GM21529 (cell line): Measurements from ENCODE around the gene IARS2.
"Not testable (repeated sequence)": the region's sequence is repeated elsewhere in the genome, so short reads cannot be mapped to it uniquely, and the experiment has no call there.

ENCODE experiments used
- ATAC-seq: cut with Tn5 transposase; IDR thresholded peaks from one replicate; pipeline ENCODE4 v1.9.1; 2021; ENCODE audit not compliant: unreplicated experiment

IARS2 gene

DNA sequence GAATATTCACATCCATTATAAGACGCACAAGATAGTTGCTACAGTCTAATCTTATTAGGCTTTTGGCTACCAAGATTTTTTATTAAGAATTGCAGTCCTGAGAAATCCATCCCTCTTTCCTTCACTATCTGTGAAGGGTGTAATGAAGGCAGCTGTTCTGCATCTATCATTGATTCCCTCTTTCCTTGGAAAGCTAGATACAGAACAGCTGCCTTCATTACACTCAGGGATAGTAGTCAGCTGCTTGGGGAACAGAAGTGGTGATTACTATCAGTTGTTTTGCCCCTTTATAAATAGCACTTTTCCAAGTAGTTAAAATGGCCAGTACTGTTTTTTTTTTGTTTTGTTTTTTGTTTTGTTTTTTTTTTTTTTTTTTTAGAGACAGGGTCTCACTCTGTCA, 70.2 kb downstream of the IARS2 start:
- no peak for ATAC-seq

DNA sequence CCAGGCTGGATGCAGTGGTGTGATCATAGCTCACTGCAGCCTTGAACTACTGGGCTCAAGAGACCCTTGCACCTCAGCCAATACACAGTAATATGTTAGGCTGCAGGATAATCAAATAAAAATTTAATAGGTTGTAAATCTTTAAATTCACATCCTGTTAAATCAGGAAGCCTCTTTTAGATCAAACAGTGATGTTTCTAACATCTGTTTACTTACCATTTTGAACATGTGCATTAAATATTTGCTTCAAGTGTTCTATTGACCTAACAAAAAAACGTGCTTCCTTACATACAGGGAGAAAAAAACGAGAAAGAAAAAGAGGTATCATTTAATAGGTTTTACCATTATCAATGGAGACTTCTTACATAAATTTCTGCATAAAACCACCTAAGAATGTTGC, 70.6 kb downstream of the IARS2 start:
- no peak for ATAC-seq

DNA sequence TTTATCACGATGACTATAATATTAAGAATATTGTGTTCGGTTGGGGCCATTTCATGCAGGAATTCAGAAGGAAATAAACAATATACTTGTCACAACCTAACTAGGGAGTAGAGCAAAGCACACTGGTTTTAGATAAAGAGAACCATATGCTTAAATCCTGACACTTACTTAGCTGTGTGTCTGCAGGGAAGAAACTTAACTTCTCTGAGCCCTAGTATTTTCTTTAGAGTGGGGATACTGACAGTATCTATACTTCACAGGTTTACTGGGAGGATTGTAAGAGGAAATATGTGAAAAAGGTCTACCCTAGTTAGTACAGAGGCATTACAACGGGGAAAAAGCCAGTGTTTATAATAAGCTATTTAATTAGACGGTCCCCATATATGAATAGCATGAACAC, 72.9 kb downstream of the IARS2 start:
- no peak for ATAC-seq

DNA sequence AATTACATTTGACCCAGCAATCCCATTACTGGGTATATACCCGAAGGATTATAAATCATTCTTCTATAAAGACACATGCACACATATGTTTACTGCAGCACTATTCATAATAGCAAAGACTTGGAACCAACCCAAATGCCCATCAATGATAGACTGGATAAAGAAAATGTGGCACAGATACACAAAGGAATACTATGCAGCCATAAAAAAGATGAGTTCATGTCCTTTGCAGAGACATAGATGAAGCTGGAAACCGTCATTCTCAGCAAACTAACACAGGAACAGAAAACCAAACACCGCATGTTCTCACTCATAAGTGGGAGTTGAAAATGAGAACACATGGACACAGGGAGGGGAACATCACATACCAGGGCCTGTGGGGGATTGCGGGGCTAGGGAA, 76.0 kb downstream of the IARS2 start:
- ATAC-seq, result not testable (repeated sequence)

DNA sequence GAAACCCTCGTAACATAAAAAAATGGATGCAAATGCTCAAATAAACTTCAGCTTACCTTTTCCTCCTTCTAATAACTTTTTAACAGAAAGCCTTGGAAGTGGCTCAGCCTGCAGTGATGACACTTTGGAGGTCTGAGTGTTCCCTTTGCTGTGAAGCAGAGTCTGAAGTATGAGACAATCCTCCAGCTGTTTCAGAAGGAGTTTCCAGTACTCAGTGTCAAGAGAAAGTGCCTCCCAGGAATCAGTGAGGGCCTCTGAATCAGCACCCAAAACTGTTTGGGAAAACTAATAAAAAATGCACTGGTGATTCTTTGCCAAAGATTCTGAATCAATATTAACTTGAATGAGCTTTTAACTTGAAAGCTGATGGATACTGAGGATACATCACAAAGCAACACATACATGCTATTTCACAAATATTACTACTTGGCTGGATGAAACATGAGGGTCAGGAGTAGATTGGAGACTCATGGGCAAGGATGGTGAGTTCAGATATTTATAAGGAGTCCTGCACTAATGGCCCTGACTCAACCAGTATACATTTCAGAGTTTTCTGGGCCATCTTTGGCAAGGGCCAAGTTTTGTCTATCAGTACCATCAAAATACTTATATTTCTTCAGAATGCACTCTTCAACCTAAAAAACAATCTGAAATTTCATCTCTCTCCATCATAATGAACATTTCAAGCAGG, 77.0 kb downstream of the IARS2 start:
- no peak for ATAC-seq

GRCh38 chr1:220176540-220176939, 82.6 kb downstream of the IARS2 start:
- no peak for ATAC-seq

DNA sequence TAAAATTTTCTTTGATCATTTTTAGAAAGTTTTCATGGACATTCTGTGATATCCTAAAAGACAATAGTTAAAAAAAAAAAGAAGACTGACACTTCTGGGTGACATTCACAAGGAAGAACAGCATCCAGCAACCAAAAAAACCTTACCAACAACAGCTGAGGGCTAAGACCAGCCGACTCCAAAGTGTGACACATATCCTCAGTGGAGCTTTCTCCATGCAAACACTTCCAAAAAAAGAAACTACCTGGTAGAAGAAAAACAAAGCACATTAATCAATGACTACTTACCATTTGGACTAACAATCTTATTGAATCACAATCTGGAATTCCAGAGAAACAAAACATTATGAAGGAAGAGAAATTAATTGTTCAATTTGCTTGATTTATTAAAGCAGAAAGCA, 88.2 kb downstream of the IARS2 start:
- ATAC-seq, result no peak

DNA sequence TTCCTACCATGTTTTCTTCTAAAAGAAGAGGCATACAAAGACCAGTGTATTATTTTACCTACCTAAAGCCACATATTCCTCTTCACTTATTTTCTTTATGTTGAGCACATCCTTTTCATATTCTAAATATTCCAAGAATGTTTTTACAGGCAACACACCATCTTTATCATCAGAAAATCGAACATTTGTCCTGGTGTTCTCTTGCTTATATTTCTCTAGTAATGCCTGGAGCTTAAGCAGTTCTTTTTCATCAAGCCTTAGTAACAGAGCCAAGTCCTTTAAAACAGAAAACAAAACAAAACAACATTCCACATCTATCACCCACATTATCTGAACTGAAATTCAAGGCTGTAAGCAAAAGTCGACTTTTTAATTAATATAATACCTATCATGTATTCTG, 88.7 kb downstream of the IARS2 start:
- ATAC-seq, result no peak

- no peak for ATAC-seq
Measured at GRCh38 chr1:220184506-220184905, 90.6 kb downstream of the IARS2 start.

DNA sequence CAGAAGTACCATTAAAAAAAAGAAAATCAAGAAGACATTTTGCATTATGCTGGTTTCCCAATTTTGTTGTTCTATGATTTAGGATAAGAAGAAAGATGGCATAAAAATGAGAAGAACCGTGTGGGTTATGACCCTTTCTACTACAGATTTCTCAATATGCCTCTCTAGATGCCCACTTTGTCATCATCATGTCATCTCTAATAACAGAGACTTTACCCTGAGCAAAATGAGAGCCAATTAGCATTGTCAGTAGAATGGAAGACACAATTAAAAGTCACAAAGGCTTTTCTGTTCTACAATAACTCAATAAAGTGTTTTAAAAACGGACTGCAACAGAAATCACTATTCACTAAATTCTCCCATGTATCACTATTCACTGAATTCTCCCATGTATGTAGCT, 92.8 kb downstream of the IARS2 start:
- ATAC-seq, result no peak

DNA sequence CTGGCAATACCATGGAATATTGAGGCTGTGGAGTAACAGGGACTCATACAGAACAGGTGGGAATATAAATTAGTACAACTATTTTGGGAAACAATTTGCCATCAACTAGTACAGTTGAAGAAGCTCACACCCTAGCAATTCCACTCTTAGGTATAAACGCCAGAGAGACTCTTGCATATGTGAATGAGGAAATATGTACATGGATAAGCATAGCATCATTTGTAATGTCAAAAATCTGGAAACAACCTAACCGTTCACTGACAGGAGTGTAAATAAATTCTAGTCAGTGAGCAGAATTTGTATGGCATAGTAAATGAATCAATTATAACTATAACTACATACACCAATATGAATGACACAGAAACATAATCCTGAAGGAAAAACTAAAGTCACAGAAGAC, 94.6 kb downstream of the IARS2 start:
- no peak for ATAC-seq

DNA sequence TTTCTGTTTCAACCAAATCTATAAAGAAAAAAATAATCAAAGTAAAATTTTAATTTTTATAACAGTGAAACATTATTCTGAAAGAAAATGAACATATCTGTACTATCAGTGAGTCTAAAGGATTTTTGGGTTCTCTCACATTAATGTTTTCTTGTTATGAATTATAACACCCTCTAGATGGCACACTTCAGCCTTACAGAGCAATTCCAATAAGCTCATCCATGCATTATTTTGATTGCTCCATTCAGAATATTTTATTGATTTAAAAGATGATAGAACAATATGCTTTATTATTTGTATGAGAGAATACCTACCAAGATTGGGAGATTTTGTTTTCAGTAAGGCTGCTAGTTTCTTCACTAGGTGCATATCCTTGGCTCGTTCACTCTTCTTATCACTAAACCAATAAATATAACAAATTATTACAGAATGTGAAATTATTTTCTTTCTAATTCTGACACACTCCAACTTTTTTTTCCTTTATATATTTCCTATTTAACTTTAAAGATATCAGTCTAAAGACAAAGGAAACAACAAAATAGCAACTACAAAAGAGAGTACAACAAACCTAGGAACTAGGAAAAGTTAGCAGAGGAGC, 95.9 kb downstream of the IARS2 start:
- ATAC-seq, result no peak

DNA sequence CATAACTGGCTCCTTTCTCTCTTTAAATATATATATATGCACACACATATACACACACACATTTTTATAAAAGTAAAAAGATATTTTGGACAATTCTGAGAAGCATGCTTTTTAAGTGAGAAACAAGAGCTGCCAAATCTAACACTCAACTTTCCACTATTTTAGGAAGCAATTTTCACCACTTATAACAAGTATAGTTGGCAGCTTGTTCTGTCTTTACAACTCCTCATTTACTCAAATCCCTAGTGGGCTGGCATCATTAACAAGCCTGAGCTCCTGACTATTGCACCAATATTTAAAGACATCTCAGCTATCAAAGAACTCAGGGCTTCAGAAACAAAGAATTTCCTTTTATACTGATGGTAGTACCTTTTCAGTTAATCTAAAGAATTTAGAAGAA, 101.8 kb downstream of the IARS2 start:
- no peak for ATAC-seq
